Measurements from ENCODE around the gene NT5E. TPM values are rescaled to one million over a fixed set of nuclear protein-coding genes. Genes with fewer than 3 reads are reported as not detected.

Gene NT5E
- total and polyA plus RNA-seq, 2 donors: 3.6 to 3.7 TPM

DNA sequence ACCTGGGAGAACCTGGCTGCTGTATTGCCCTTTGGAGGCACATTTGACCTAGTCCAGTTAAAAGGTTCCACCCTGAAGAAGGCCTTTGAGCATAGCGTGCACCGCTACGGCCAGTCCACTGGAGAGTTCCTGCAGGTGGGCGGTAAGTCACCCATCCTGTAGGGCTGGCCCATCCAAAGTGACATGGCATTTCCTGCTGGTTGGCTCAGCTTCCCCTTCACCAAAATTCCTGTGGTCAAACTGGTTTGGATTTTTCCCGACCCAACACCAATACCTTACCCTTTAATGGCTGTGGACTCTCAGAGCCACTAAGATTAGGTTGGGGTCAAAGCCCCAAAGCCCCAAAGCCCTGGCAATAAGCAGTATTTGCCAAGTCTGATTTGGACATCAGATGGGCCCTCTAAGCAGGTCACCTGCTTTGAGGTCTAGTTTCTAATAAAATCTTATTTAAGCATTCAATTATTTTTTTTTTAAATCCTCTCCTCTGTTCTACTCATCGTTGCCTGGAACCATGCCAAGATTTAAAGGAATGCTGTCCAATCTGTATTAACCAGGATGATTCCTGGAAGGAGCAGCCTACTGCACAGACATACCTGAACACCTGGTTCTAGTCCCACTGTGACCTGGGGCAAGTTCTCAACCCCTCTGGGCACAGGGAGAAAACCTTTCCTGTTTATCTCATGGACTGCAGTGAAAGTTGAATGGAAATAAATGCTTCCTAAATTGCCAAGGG is 40.8 kb downstream of the NT5E start:
- Histone ChIP-seq H3K9me3 (ENCODE audit: control insufficient read depth in 2 of 2, insufficient read depth in 1 of 2, low read length in 1 of 2) (no peaks in the 10 kb centered on the region), H3K27ac (ENCODE audit: low read depth in 1 of 2, low read length in 1 of 2) (no peak overlapping the region), H3K27me3 (ENCODE audit: control insufficient read depth in 2 of 2, insufficient read depth in 1 of 2, low read length in 1 of 2) (no peaks in the 10 kb centered on the region), H3K4me1 (ENCODE audit: control insufficient read depth in 2 of 2, insufficient read depth in 2 of 2, low read length in 2 of 2) (no peaks in the 10 kb centered on the region), H3K4me3 (ENCODE audit: low read length in 2 of 2) (no peak overlapping the region), H3K36me3 (ENCODE audit: control insufficient read depth in 2 of 2, insufficient read depth in 2 of 2, low read length in 1 of 2) (no peaks in the 10 kb centered on the region)
- DNase-seq (ENCODE audit: low read depth in 6 of 9, low spot score in 9 of 9): no peak
- WGBS: 87% methylated on average over 6 of the region's 6 CpGs

DNA sequence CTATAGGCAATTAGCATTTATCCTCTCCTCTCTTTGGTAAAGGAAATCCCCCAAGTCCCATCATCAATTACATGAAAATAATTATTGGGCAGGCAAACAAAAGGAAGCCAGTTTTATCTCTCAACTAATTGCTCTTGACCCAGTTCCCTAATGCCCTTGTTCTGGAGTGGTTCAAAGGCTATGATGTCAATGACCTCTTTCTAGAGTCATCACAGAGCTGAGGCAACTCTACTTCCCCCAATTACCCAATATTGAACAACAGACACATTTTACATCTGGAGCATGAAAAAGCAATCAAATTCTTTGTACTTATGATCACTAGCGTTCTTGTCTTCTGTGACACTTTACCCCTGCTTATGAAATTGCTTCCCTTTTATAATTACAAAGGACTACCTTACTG is 43.5 kb downstream of the NT5E start:
- Histone ChIP-seq H3K9me3 (ENCODE audit: control insufficient read depth in 2 of 2, insufficient read depth in 1 of 2, low read length in 1 of 2) (peaks cover 0 to 9% of the 10 kb centered on the region in 2 donors), H3K27ac (ENCODE audit: low read depth in 1 of 2, low read length in 1 of 2) (no peak overlapping the region), H3K27me3 (ENCODE audit: control insufficient read depth in 2 of 2, insufficient read depth in 1 of 2, low read length in 1 of 2) (no peaks in the 10 kb centered on the region), H3K4me1 (ENCODE audit: control insufficient read depth in 2 of 2, insufficient read depth in 2 of 2, low read length in 2 of 2) (no peaks in the 10 kb centered on the region), H3K4me3 (ENCODE audit: low read length in 2 of 2) (no peak overlapping the region), H3K36me3 (ENCODE audit: control insufficient read depth in 2 of 2, insufficient read depth in 2 of 2, low read length in 1 of 2) (no peaks in the 10 kb centered on the region)
- no peak for DNase-seq (ENCODE audit: low read depth in 6 of 9, low spot score in 9 of 9)
- 97% methylated on average over 1 of the region's 1 CpG for WGBS

DNA sequence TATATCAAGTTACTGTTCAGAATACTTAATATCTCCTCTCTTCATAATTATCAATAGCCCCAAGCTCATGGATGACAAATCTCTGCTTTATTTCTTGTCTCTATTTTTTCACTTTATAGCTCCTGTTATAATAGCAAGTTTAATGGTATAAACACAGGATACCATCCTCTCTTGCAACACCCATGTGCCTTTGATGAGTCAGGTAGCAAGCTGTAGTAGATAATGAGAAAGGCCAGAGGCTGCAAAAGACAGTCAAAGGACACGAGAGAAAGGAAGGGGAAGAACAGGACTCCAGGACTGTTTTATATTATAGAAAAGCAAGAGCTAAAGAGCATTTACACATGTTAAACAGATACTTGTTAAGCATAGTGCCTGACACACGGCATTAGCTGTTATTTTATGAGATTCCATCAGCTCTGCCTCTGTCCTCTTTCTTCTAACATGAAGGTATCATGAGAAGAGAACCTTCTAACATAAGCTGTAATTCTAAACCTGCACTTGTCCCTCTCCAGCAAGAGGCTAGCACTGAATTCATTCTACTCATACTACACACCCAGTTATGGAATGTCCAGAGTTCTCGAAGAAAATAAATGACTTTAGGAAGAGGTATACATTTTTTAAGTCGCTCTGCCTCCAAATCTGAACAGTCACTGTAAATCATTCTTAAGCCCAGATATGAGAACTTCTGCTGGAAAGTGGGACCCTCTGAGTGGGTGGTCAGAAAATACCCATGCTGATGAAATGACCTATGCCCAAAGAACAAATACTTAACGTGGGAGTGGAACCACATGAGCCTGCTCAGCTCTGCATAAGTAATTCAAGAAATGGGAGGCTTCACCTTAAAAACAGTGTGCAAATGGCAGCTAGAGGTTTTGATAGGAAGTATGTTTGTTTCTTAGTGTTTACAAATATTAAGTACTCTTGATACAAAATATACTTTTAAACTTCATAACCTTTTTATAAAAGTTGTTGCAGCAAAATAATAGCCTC is 45.0 kb downstream of the NT5E start:
- WGBS: 83% methylated on average over 5 of the region's 5 CpGs
- no peak overlapping the region for H3K4me3 ChIP-seq (ENCODE audit: low read length in 2 of 2)

DNA sequence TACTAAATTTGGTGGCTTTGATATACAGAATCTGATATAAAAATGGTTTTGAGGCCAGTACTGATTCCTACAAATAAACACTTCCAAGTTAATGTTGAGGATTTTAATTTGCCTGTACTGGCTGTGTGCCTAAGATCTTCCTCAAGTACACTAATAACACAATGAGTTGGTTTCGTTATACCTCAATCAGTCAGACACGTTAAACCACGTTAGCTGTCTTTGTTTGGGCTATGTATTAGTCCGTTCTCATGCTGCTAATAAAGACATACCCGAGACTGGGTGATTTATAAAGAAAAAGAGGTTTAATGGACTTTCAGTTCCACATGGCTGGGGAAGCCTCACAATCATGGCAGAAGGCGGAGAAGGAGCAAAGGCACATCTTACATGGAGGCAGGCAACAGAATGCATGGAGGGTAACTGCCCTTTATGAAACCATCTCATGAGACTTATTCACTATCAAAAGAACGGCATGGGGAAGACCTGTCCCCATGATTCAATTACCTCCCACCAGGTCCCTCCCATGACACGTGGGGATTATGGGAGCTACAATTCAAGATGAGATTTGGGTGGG is 46.2 kb downstream of the NT5E start:
- no peak overlapping the region for H3K4me3 ChIP-seq (ENCODE audit: low read length in 2 of 2)
- WGBS: 85% methylated on average over 8 of the region's 8 CpGs
- no peak for DNase-seq (ENCODE audit: low read depth in 6 of 9, low spot score in 9 of 9)
- no peaks in the 10 kb centered on the region for H3K36me3 ChIP-seq (ENCODE audit: control insufficient read depth in 2 of 2, insufficient read depth in 2 of 2, low read length in 1 of 2)
- H3K27me3 ChIP-seq (ENCODE audit: control insufficient read depth in 2 of 2, insufficient read depth in 1 of 2, low read length in 1 of 2): no peaks in the 10 kb centered on the region
- no peak overlapping the region for H3K27ac ChIP-seq (ENCODE audit: low read depth in 1 of 2, low read length in 1 of 2)
- peaks cover 0 to 9% of the 10 kb centered on the region in 2 donors for H3K9me3 ChIP-seq (ENCODE audit: control insufficient read depth in 2 of 2, insufficient read depth in 1 of 2, low read length in 1 of 2)
- H3K4me1 ChIP-seq (ENCODE audit: control insufficient read depth in 2 of 2, insufficient read depth in 2 of 2, low read length in 2 of 2): no peaks in the 10 kb centered on the region

More for the DNA sequence above, 45.0 kb downstream of the NT5E start:
- H3K36me3 ChIP-seq (ENCODE audit: control insufficient read depth in 2 of 2, insufficient read depth in 2 of 2, low read length in 1 of 2): no peaks in the 10 kb centered on the region
- H3K9me3 ChIP-seq (ENCODE audit: control insufficient read depth in 2 of 2, insufficient read depth in 1 of 2, low read length in 1 of 2): peaks cover 0 to 9% of the 10 kb centered on the region in 2 donors
- no peak for DNase-seq (ENCODE audit: low read depth in 6 of 9, low spot score in 9 of 9)
- H3K27me3 ChIP-seq (ENCODE audit: control insufficient read depth in 2 of 2, insufficient read depth in 1 of 2, low read length in 1 of 2): no peaks in the 10 kb centered on the region
- no peaks in the 10 kb centered on the region for H3K4me1 ChIP-seq (ENCODE audit: control insufficient read depth in 2 of 2, insufficient read depth in 2 of 2, low read length in 2 of 2)
- no peak overlapping the region for H3K27ac ChIP-seq (ENCODE audit: low read depth in 1 of 2, low read length in 1 of 2)

DNA sequence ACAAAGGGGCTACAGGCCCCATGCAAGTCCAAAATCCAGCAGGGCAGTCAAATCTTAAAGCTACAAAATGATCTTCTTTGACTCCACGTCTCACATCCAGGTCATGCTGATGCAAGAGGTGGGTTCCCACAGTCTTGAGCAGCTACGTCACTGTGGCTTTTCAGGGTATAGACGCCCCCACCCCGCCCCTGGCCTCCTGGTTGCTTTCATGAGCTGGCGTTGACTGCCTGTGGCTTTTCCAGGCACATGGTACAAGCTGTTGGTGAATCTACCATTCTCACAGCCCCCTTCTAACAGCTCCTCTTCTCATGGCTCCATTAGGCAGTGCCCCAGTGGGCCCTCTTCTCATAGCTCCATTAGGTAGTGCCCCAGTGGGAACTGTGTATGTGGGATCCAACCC is 47.0 kb downstream of the NT5E start:
- H3K27ac ChIP-seq (ENCODE audit: low read depth in 1 of 2, low read length in 1 of 2): no peak overlapping the region
- DNase-seq (ENCODE audit: low read depth in 6 of 9, low spot score in 9 of 9): no peak
- H3K4me1 ChIP-seq (ENCODE audit: control insufficient read depth in 2 of 2, insufficient read depth in 2 of 2, low read length in 2 of 2): no peaks in the 10 kb centered on the region
- no peaks in the 10 kb centered on the region for H3K36me3 ChIP-seq (ENCODE audit: control insufficient read depth in 2 of 2, insufficient read depth in 2 of 2, low read length in 1 of 2)
- H3K4me3 ChIP-seq (ENCODE audit: low read length in 2 of 2): no peak overlapping the region
- 96% methylated on average over 5 of the region's 5 CpGs for WGBS
- no peaks in the 10 kb centered on the region for H3K27me3 ChIP-seq (ENCODE audit: control insufficient read depth in 2 of 2, insufficient read depth in 1 of 2, low read length in 1 of 2)
- H3K9me3 ChIP-seq (ENCODE audit: control insufficient read depth in 2 of 2, insufficient read depth in 1 of 2, low read length in 1 of 2): peaks cover 0 to 9% of the 10 kb centered on the region in 2 donors

DNA sequence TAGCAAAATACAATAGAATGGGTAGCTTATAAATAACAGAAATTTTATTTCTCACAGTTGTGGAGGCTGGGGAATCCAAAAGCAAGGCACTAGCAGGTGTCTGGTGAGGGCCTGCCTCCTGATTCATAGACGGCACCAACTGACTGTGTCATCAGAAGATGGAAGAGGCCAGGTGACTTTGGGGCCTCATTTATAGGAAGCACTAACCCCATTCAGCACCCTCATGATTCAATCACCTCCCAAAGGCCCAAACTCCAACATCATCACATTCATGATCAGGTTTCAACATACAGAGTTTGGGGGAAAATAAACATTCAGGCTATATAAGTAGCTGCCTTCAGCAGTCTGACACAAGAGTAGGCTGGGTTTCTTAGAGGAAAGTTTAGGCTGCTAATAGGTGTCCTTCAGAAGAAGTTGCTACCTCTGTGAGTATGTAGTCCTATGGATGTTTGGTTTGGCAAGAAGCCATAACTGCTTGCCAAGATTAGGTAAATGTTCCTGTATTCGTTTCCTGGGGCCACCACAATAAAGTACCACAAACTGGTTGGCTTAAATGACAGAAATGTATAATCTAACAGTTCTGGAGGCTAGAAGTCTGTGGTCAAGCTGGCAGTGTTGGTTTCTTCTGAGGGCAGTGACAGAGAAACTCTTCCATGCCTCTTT is 48.8 kb downstream of the NT5E start:
- H3K9me3 ChIP-seq (ENCODE audit: control insufficient read depth in 2 of 2, insufficient read depth in 1 of 2, low read length in 1 of 2): peaks cover 0 to 9% of the 10 kb centered on the region in 2 donors
- H3K4me1 ChIP-seq (ENCODE audit: control insufficient read depth in 2 of 2, insufficient read depth in 2 of 2, low read length in 2 of 2): no peaks in the 10 kb centered on the region
- 44% methylated on average over 2 of the region's 2 CpGs for WGBS
- H3K27me3 ChIP-seq (ENCODE audit: control insufficient read depth in 2 of 2, insufficient read depth in 1 of 2, low read length in 1 of 2): no peaks in the 10 kb centered on the region
- no peak overlapping the region for H3K27ac ChIP-seq (ENCODE audit: low read depth in 1 of 2, low read length in 1 of 2)
- H3K36me3 ChIP-seq (ENCODE audit: control insufficient read depth in 2 of 2, insufficient read depth in 2 of 2, low read length in 1 of 2): no peaks in the 10 kb centered on the region
- H3K4me3 ChIP-seq (ENCODE audit: low read length in 2 of 2): no peak overlapping the region
- no peak for DNase-seq (ENCODE audit: low read depth in 6 of 9, low spot score in 9 of 9)

DNA sequence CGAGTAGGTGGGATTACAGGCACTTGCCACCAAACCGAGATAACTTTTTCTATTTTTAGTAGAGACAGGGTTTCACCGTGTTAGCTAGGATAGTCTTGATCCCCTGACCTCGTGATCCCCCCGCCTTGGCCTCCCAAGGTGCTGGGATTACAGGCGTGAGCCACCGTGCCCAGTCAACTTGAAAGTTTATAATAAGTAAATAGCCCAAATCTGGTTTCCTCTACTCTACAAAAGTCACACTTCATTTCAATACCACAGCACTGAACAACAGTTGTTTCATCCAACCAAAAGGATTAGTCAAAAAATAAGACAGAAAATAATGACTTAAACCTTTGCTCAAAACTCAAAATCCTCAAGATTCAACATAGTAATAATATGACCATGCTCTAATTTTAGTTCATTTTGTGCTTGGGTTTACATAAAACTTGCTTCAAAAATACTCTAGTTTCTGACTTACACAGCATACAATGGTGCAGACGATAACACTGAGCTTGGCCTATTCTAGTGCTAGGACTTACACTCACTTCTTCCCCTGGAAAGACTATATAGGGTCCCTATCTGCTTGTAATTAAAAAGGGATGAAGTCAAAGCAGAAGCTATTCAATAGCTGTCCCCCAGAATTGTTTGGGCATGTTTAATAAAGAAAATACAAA is 56.7 kb downstream of the NT5E start:
- H3K4me3 ChIP-seq (ENCODE audit: low read length in 2 of 2): no peak overlapping the region
- 96% methylated on average over 8 of the region's 8 CpGs for WGBS
- H3K27ac ChIP-seq (ENCODE audit: low read depth in 1 of 2, low read length in 1 of 2): no peak overlapping the region
- H3K4me1 ChIP-seq (ENCODE audit: control insufficient read depth in 2 of 2, insufficient read depth in 2 of 2, low read length in 2 of 2): no peaks in the 10 kb centered on the region
- DNase-seq (ENCODE audit: low read depth in 6 of 9, low spot score in 9 of 9): no peak
- H3K36me3 ChIP-seq (ENCODE audit: control insufficient read depth in 2 of 2, insufficient read depth in 2 of 2, low read length in 1 of 2): peaks cover 0 to 10% of the 10 kb centered on the region in 2 donors
- H3K9me3 ChIP-seq (ENCODE audit: control insufficient read depth in 2 of 2, insufficient read depth in 1 of 2, low read length in 1 of 2): no peaks in the 10 kb centered on the region
- H3K27me3 ChIP-seq (ENCODE audit: control insufficient read depth in 2 of 2, insufficient read depth in 1 of 2, low read length in 1 of 2): no peaks in the 10 kb centered on the region

DNA sequence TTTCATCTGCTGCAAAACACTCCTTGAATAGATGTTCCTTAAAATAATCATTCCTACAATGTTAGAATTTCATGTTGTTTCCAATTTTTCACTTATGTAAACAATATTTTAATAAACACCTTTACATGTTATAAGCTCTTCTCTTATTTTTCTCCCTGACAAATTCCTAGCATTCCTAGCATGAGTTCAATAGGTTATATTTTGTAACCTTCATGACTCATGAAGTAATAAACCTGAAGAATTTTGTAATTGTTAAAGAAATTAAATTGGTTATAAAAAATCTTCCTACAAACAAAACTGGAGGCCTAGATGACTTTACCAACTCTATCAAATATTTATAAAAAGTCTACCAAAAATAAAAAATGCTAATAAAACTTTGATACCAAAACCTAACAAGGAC is 66.3 kb downstream of the NT5E start:
- Histone ChIP-seq H3K36me3 (ENCODE audit: control insufficient read depth in 2 of 2, insufficient read depth in 2 of 2, low read length in 1 of 2) (peaks cover 11 to 22% of the 10 kb centered on the region in 2 donors), H3K27ac (ENCODE audit: low read depth in 1 of 2, low read length in 1 of 2) (no peak overlapping the region), H3K9me3 (ENCODE audit: control insufficient read depth in 2 of 2, insufficient read depth in 1 of 2, low read length in 1 of 2) (no peaks in the 10 kb centered on the region), H3K4me3 (ENCODE audit: low read length in 2 of 2) (no peak overlapping the region), H3K4me1 (ENCODE audit: control insufficient read depth in 2 of 2, insufficient read depth in 2 of 2, low read length in 2 of 2) (no peaks in the 10 kb centered on the region), H3K27me3 (ENCODE audit: control insufficient read depth in 2 of 2, insufficient read depth in 1 of 2, low read length in 1 of 2) (no peaks in the 10 kb centered on the region)
- no peak for DNase-seq (ENCODE audit: low read depth in 6 of 9, low spot score in 9 of 9)

All from thymus (tissue), 11 donors.